ENCODE measurements around the gene LRRC45.

Gene LRRC45

DNA sequence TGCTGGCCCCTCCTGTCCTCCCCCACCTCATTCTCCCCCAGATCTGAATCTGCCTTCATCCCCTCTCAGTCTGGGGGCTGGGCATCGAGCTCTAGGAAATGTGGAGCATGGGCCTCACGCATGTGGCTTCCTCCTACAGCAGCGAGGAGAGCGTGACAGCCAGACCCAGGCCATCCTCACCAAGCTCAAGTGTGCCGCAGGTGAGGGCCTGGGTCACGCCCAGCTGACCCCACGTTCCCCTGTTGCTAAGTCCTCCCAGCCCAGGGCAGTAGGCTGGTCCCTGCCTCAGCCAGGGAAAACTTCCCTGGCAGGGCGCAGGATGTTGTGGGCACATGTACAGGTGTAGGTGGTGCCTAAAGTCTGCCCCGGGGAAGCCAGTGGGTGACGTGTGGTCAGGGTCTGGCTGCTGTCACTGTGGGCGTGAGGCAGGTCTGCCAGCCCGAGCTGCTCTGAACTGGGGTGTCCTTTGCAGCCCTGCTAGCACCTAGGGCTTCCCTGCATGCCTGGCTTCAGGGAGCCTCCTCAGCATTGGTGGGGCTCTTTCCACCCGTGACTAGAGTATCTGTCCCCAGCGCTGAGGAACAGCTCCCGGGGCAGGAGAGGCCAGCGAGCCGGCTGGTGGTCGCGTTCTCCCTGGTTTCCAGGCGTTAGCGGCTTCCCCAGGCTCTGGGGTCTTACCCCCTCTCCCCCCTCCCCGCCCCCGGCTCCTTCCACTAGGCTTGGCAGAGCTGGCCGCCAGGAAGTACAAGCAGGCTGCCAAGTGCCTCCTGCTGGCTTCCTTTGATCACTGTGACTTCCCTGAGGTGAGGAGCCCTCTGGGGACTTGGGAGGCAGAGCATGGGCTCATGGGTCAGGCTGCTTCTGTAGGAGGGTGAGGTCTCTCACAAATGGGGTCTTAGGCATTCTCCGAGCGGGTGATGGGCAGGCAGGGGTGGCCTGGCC, 32.2 kb downstream of the LRRC45 start:
- no peak overlapping the region for H3K4me3 ChIP-seq (ENCODE audit: low read depth, low read length)
- TF ChIP-seq, protein P1, sequence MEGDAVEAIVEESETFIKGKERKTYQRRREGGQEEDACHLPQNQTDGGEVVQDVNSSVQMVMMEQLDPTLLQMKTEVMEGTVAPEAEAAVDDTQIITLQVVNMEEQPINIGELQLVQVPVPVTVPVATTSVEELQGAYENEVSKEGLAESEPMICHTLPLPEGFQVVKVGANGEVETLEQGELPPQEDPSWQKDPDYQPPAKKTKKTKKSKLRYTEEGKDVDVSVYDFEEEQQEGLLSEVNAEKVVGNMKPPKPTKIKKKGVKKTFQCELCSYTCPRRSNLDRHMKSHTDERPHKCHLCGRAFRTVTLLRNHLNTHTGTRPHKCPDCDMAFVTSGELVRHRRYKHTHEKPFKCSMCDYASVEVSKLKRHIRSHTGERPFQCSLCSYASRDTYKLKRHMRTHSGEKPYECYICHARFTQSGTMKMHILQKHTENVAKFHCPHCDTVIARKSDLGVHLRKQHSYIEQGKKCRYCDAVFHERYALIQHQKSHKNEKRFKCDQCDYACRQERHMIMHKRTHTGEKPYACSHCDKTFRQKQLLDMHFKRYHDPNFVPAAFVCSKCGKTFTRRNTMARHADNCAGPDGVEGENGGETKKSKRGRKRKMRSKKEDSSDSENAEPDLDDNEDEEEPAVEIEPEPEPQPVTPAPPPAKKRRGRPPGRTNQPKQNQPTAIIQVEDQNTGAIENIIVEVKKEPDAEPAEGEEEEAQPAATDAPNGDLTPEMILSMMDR (IDR thresholded peaks at IDR 0.05; ENCODE audit: borderline replicate concordance, insufficient read depth, low read depth, low read length): no peak

GRCh38 chr17:82055965-82056728, 33.0 kb downstream of the LRRC45 start:
- TF ChIP-seq, protein P1 (IDR thresholded peaks at IDR 0.05; ENCODE audit: borderline replicate concordance, insufficient read depth, low read depth, low read length): no peak
- no peak overlapping the region for H3K4me3 ChIP-seq (ENCODE audit: low read depth, low read length)

GRCh38 chr17:82056729-82057621, 33.9 kb downstream of the LRRC45 start:
- TF ChIP-seq, protein P1 (IDR thresholded peaks at IDR 0.05; ENCODE audit: borderline replicate concordance, insufficient read depth, low read depth, low read length): no peak
- no peak overlapping the region for H3K4me3 ChIP-seq (ENCODE audit: low read depth, low read length)

DNA sequence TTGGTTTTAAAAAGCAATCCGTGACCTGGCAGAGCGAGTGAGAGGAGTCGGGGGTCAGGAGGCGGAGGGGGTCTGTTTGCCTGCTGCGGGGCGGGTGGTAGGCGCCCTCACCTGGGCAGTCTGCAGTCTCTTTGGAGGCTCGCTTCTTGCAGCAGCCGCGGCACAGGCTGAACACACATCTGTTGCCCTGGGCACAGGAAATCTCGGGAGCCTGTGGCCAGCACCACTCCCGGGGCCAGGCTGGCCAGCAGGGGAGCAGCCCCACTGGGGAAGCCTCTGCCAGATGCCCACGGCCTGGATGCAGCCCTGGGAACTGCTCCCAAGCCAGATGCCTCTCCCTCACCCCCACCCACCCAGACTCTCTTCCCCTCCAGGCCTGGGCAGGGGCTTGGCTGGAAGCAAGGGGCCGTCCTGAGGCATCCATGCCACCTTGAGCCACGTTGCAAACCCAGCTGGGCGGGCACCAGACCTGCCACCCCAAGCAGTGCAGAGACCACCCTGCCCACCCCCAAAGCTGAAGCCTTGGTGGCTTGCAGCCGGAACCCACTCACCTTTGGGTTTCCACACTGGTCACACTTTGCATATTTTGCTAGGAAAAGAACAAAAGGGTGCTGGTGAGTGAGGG, 35.2 kb downstream of the LRRC45 start:
- TF ChIP-seq, protein P1 (IDR thresholded peaks at IDR 0.05; ENCODE audit: borderline replicate concordance, insufficient read depth, low read depth, low read length): no peak

GRCh38 chr17:82058855-82059249, 35.7 kb downstream of the LRRC45 start:
- TF ChIP-seq, protein P1 (IDR thresholded peaks at IDR 0.05; ENCODE audit: borderline replicate concordance, insufficient read depth, low read depth, low read length): no peak
- no peak overlapping the region for H3K4me3 ChIP-seq (ENCODE audit: low read depth, low read length)

More for the DNA sequence above, 35.2 kb downstream of the LRRC45 start:
- H3K4me3 ChIP-seq (ENCODE audit: low read depth, low read length): no peak overlapping the region

- TF ChIP-seq, protein P1 (IDR thresholded peaks at IDR 0.05; ENCODE audit: borderline replicate concordance, insufficient read depth, low read depth, low read length): no peak
- H3K4me3 ChIP-seq (ENCODE audit: low read depth, low read length): no peak overlapping the region
Measured at GRCh38 chr17:82059272-82060000, 36.3 kb downstream of the LRRC45 start.

Measured in GM12875 (cell line).